Measurements from ENCODE around the gene SEZ6L2.
"Not testable (repeated sequence)": the region's sequence is repeated elsewhere in the genome, so short reads cannot be mapped to it uniquely, and the experiment has no call there.

Gene SEZ6L2

DNA sequence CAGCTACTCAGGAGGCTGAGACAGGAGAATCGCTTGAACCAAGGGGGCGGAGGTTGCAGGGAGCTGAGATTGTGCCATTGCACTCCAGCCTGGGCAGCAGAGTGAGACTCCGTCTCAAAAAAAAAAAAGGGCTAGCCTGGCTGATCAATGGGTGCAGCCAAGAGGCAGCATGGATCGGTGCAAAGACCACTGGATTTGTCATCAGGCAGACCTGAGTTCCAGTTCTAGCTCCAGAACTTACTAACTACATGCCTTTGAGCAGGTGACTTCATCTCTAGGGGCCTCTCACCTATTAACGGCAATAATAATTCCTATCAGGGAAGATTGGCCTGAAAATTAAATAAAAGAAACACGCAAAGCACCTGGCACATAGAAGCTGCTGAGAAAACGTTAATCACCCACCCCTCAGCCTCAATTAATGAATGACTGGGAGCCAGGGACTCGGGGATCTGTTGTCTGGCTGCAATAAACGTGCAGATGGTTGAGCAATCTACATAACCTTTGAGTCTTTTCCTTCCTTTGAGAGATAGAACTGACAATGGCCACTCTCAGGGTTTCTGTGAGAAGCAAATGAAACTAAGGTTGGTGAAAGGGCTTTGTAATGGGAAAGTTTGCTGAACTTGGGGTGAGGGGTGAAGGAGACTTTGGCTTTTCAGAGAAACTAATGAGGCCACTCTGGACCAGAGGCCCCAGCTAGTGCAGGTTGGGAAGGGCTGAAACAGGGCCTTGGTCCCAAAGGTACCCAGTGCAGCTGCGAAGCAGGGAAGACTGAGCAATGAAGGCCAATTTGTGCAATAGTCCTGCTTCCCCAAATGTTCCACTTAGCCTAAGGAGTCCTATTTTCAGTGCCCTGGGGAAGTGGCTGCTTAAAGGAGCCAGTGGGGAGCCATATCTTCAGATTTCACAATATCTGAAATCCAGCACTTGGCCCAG, 7.6 kb downstream of the SEZ6L2 start:
- DNase-seq (ENCODE audit: low read depth, low spot score): no peak

DNA sequence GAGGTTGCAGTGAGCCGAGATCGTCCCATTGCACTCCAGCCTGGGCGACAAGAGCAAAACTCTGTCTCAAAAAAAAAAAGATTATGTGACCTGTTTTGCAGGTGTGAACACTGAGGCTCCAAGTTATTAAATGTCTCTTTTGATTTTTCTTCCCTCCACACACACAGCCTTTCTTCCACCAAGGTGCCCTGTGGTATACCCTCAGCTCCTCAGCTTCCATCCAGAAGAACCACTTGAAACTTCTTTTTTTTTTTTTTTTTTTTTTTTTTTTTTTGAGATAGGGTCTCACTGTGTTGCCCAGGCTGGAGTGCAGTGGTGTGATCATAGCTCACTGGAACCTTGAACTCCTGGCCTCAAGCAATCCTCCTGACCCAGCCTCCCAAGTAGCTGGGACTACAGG, 10.0 kb downstream of the SEZ6L2 start:
- DNase-seq (ENCODE audit: low read depth, low spot score): not testable (repeated sequence)

- no peak for DNase-seq (ENCODE audit: low read depth, low spot score)
Observed at GRCh38 chr16:29883987-29884386, 15.4 kb downstream of the SEZ6L2 start.

DNA sequence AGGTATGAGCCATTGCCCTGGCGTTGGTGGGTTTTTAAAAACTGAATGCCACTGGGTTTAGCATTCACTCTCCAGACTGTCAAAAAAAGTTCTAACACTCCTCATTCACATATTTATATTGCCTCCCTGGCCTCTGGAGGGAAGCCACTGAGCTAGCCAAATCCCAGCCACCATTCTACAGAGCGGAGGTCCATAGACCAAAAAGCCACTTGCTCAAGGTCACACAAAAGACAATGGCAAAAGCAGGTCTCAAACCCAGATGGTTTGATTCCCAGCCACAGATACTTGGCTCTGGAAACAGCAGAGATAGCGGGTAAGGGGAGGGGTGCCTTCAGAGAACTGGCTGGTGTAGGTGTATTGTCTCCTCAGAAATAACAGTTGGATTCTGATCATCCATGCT, 18.3 kb downstream of the SEZ6L2 start:
- no peak for DNase-seq (ENCODE audit: low read depth, low spot score)

GRCh38 chr16:29878172-29878571, 21.2 kb downstream of the SEZ6L2 start:
- no peak for DNase-seq (ENCODE audit: low read depth, low spot score)

GRCh38 chr16:29877266-29877961, 21.9 kb downstream of the SEZ6L2 start:
- DNase-seq (ENCODE audit: low read depth, low spot score): peak; percentile 100

- DNase-seq (ENCODE audit: low read depth, low spot score): no peak
Observed at GRCh38 chr16:29876594-29877249, 22.6 kb downstream of the SEZ6L2 start.

- no peak for DNase-seq (ENCODE audit: low read depth, low spot score)
Observed at GRCh38 chr16:29876217-29876593, 23.1 kb downstream of the SEZ6L2 start.

DNA sequence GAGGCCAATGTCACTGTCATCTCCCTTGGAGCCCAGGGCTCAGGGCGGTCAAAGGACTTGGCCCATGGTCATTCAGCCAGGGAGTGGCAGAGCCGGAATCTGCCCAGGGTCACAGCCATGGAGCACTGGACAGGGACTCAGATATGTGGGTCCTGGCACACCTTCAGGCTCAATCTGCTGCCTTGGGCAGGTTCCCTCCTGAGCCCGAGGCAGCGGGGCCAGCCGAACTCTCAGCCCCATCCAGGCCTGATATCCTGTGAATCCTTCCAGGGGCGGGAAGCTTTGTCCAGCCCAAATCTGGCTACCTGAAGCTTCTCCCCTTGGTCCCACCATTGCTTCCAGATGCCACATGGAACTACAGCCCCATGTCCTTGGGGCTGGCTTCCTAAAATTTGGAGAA, 24.1 kb downstream of the SEZ6L2 start:
- DNase-seq (ENCODE audit: low read depth, low spot score): no peak

- DNase-seq (ENCODE audit: low read depth, low spot score): no peak
Observed at GRCh38 chr16:29873319-29873718, 26.0 kb downstream of the SEZ6L2 start.

- DNase-seq (ENCODE audit: low read depth, low spot score): no peak
Observed at GRCh38 chr16:29871822-29872546, 27.4 kb downstream of the SEZ6L2 start.

- not testable (repeated sequence) for DNase-seq (ENCODE audit: low read depth, low spot score)
Observed at GRCh38 chr16:29869067-29869466, 30.3 kb downstream of the SEZ6L2 start.

DNA sequence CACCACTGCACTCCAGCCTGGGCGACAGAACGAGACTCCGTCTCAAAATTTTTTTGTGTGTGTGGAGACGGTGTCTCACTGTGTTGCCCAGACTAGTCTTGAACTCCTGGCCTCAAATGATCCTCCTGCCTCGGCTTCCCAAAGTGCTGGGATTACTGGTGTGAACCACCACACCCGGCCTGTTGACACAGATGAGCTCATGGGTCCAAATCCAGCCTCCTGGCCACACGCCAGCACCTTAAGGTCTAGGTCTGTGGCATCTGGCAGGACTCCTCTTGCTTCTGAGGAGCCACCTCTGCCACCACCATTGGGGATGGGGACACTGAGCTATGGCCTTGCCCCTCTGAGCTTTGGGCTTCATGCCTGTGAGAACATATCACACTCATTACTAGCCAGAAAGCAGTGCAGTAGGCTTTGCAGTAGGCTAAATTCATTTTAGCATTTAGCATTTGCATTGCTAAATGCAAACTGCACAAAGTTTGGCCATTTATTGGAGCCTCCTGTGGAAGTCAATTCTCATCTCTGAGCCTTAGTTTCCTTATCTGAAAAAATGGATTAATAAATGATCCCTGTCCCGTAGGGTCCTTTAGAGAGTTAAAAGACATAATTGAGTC, 30.8 kb downstream of the SEZ6L2 start:
- no peak for DNase-seq (ENCODE audit: low read depth, low spot score)

GRCh38 chr16:29864205-29864604, 35.1 kb downstream of the SEZ6L2 start:
- no peak for DNase-seq (ENCODE audit: low read depth, low spot score)

DNA sequence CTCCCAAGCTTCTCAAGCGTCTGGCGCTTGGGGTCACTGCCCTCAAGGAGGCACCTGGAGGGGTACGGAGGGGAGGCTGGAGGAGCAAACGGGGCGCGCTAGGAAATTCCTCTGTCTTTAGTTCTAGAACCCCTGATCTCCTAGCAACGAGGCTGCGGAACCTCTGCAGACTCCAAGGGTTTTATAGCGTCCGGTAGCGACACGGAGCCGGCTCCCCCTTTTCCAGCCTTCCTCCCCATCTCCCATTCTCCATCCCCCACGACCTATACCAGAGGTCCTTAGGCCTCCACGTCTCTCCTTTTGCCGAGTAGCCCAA, 35.7 kb downstream of the SEZ6L2 start:
- DNase-seq (ENCODE audit: low read depth, low spot score): no peak

DNA sequence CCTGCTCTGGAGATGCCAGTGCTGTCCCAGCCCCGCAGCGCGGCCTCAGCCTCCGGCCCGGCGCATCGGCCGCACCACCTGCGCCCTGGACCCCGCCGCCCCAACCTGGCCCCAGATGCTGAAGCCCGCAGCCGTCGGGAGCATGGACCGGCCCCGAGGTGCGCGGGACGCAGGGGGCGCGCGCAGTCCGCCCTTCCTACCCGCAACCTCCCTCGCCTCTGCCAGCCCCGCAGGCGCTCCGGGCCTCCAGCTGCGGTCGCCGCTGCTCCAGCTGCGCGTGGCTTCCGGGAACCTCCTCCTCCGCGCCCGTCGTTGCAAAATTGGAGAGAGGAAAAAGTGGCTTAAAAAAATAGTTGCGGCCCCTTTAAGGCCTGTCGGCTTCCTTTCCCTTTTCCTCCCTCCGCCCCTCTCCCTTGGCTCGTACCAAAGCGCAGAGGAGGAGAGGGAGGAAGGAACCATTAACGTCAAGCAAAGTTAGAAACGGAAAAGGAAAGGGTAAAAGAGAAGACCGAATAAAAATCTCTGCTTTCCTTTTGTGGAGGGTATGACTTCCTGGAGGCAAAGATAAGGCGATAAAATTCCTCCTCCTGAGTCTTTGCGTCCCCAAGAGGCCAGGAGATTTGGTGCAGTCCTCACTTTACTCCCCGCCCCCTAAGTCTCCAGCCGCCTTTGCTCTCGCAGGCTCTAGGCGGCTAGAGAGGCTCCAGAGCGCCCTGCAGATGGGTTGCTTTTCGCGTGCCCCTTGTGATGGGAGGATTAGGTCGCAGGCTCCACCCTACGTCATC, 36.3 kb downstream of the SEZ6L2 start, which contains the start of gene CDIPT:
CDIPT (minus strand) TSS at position 343 of the 785 bp plus-strand sequence. CDS start 369 bp downstream, outside the sequence.
- peak; percentile 95 for DNase-seq (ENCODE audit: low read depth, low spot score)

DNA sequence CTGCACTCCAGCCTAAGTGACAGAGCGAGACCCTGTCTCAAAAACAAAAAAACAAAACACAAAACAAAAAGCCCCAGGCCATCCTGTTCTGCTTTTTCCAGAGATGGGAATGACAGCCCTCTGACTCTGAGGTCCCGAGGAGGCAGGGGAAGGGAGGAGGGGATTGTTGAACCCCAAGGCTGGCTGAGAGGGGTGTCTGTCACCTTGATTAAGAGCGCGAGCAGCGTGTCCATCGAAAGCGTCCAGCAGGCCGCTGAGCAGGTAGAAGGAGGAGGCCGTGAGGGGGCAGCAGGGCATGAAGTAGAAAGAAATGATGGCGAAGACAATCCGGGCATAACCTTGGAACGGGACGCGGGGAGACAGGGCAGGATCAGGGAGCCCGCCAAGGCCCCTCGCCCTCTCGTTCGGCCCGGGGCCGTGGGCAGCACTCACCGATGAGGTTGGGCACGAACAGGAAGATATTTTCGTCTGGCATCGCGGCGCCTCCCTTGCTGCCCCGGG, 36.9 kb downstream of the SEZ6L2 start:
- DNase-seq (ENCODE audit: low read depth, low spot score): no peak

- no peak for DNase-seq (ENCODE audit: low read depth, low spot score)
Observed at GRCh38 chr16:29860218-29860617, 39.1 kb downstream of the SEZ6L2 start.

DNA sequence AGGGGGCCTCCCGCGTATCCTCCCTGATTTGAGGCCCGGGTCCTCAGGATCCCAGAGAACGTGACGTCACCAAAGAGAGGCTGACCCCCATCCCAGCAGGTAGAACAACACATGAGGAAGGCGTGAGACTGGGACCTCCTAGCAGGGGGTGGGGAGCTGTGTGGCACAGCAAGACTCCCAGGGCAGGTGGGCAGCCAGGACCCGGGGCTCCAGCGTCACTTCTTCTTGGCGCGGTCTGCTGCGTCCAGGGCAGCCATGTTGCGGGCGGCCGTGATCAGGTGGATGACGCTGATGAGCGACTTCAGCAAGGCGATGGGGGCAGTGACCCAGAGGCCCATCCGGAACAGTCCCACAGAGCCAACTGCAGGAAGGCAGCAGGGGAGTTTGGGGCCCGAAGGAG, 40.4 kb downstream of the SEZ6L2 start:
- DNase-seq (ENCODE audit: low read depth, low spot score): no peak

DNA sequence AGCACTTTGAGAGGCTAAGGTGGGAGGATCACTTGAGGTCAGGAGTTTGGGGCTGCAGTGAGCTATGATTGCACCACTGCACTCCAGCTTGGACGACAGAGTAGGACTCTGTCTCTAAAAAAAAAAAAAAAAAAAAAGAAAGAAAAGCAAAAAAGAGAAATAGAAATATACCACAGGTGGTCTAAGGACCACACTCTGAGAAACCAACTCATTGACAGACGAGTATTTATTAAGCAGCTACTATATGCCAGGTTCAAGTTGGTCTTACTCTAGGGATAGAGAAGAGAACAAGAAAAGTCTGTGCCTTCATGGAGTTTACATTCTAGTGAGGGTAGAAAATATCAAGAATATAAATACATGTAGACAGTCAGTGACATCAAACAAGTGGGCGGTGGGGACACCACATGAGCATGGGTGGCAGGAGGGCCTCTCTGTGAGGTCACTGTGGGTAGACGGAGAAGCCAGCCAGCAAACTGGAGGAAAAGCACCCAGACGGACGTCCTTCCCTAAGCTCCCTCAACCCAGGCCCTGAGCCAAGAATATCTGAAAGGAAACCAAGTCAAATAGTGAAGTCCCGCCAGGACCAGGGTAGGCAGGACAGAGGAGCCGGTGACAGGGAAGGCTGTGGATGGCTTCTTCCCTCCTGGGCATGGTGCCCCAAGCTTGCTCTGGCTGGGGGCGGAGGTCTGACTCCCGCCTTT, 41.1 kb downstream of the SEZ6L2 start:
- DNase-seq (ENCODE audit: low read depth, low spot score): no peak
